ENCODE results near the gene TMEM185A. TPM values are rescaled to one million over a fixed set of nuclear protein-coding genes. Genes with fewer than 3 reads are reported as not detected.

Gene TMEM185A
- total RNA-seq, 6 donors from 2014 or later = 9.4 to 26.0 (median 17.2) TPM

- no peak for ATAC-seq (ENCODE audit: low FRiP score in 2 of 2)
- WGBS, 2 donors = 46 to 50% methylated on average over 2 of the region's 2 CpGs
Measured at GRCh38 chrX:149641835-149642234, 10.2 kb upstream of the TMEM185A start.

GRCh38 chrX:149641432-149641831, 9.8 kb upstream of the TMEM185A start:
- Histone ChIP-seq H3K36me3 (no peaks in the 10 kb centered on the region), H3K4me1 (no peaks in the 10 kb centered on the region), H3K27ac (no peak overlapping the region), H3K4me3 (no peak overlapping the region), H3K27me3 (no peaks in the 10 kb centered on the region), H3K9me3 (no peaks in the 10 kb centered on the region)
- no peak for DNase-seq
- TF ChIP-seq EP300 (IDR thresholded peaks at IDR 0.05) = no peak
- TF ChIP-seq POLR2A (IDR thresholded peaks at IDR 0.05) = no peak
- no peak for TF ChIP-seq POLR2AphosphoS5 (IDR thresholded peaks at IDR 0.05)
- no peak for TF ChIP-seq CTCF (IDR thresholded peaks at IDR 0.05)
- 39 to 40% methylated on average over 3 of the region's 3 CpGs for WGBS, 2 donors
- ATAC-seq (ENCODE audit: low FRiP score in 2 of 2) = no peak

More at GRCh38 chrX:149641835-149642234, 10.2 kb upstream of the TMEM185A start:
- H3K4me1 ChIP-seq = no peaks in the 10 kb centered on the region
- no peak for TF ChIP-seq POLR2AphosphoS5 (IDR thresholded peaks at IDR 0.05)
- no peak for TF ChIP-seq CTCF (IDR thresholded peaks at IDR 0.05)
- no peak for TF ChIP-seq EP300 (IDR thresholded peaks at IDR 0.05)
- no peak for TF ChIP-seq POLR2A (IDR thresholded peaks at IDR 0.05)
- H3K9me3 ChIP-seq = no peaks in the 10 kb centered on the region
- no peaks in the 10 kb centered on the region for H3K27me3 ChIP-seq
- DNase-seq = no peak
- H3K27ac ChIP-seq = no peak overlapping the region
- H3K36me3 ChIP-seq = no peaks in the 10 kb centered on the region
- no peak overlapping the region for H3K4me3 ChIP-seq

- no peaks in the 10 kb centered on the region for H3K36me3 ChIP-seq
- TF ChIP-seq POLR2A (IDR thresholded peaks at IDR 0.05) = no peak
- no peak for TF ChIP-seq POLR2AphosphoS5 (IDR thresholded peaks at IDR 0.05)
- no peak for TF ChIP-seq CTCF (IDR thresholded peaks at IDR 0.05)
- no peak for TF ChIP-seq EP300 (IDR thresholded peaks at IDR 0.05)
- peak in 1 of 2 donors; percentile 50 for ATAC-seq (ENCODE audit: low FRiP score in 2 of 2)
- H3K27ac ChIP-seq = no peak overlapping the region
- no peak overlapping the region for H3K4me3 ChIP-seq
- no peaks in the 10 kb centered on the region for H3K27me3 ChIP-seq
- 88 to 92% methylated on average over 1 to 3 of the region's 3 CpGs for WGBS, 2 donors
- H3K4me1 ChIP-seq = no peaks in the 10 kb centered on the region
- H3K9me3 ChIP-seq = no peaks in the 10 kb centered on the region
- no peak for DNase-seq
Measured at GRCh38 chrX:149639568-149639967, 8.0 kb upstream of the TMEM185A start.

GRCh38 chrX:149638860-149639259, 7.3 kb upstream of the TMEM185A start:
- H3K9me3 ChIP-seq = no peaks in the 10 kb centered on the region
- H3K4me1 ChIP-seq = no peaks in the 10 kb centered on the region
- DNase-seq (no peak), ATAC-seq (ENCODE audit: low FRiP score in 2 of 2) (no peak)
- H3K4me3 ChIP-seq = no peak overlapping the region
- H3K36me3 ChIP-seq = no peaks in the 10 kb centered on the region
- TF ChIP-seq EP300 (IDR thresholded peaks at IDR 0.05) = no peak
- TF ChIP-seq POLR2A (IDR thresholded peaks at IDR 0.05) = no peak
- no peak for TF ChIP-seq POLR2AphosphoS5 (IDR thresholded peaks at IDR 0.05)
- no peak for TF ChIP-seq CTCF (IDR thresholded peaks at IDR 0.05)
- H3K27me3 ChIP-seq = no peaks in the 10 kb centered on the region
- H3K27ac ChIP-seq = no peak overlapping the region

- Histone ChIP-seq H3K36me3 (no peaks in the 10 kb centered on the region), H3K27ac (no peak overlapping the region), H3K9me3 (no peaks in the 10 kb centered on the region), H3K4me1 (peaks cover 3 to 15% (median 9%) of the 10 kb centered on the region in 4 donors), H3K27me3 (no peaks in the 10 kb centered on the region), H3K4me3 (no peak overlapping the region)
- ATAC-seq (ENCODE audit: low FRiP score in 2 of 2) = no peak
- no peak for DNase-seq
- TF ChIP-seq POLR2AphosphoS5 (IDR thresholded peaks at IDR 0.05) (no peak), EP300 (IDR thresholded peaks at IDR 0.05) (no peak), POLR2A (IDR thresholded peaks at IDR 0.05) (no peak), CTCF (IDR thresholded peaks at IDR 0.05) (no peak)
Measured at GRCh38 chrX:149633511-149633910, 1.9 kb upstream of the TMEM185A start.
